H9 (cell line): ENCODE measurements around the gene MGLL. TPM values are rescaled to one million over a fixed set of nuclear protein-coding genes. Genes with fewer than 3 reads are reported as not detected.

ENCODE experiments used
- DNase-seq: peaks from one replicate; pipeline ENCODE4 v3.0.0-alpha.2; 2017
- H2AFZ ChIP-seq: one replicate; pipeline ENCODE4 v1.6.1; 2013; ENCODE audit warnings: mild to moderate bottlenecking, low read length, control low read depth, moderate library complexity
- H2AK5ac ChIP-seq: 2 replicates; pipeline ENCODE4 v1.6.1; 2013; ENCODE audit warnings: low read length, control low read depth, mixed read lengths; ENCODE audit not compliant: insufficient read length
- H2BK120ac ChIP-seq: one replicate; pipeline ENCODE4 v1.6.1; 2013; ENCODE audit warnings: low read depth, mild to moderate bottlenecking, low read length, control low read depth, inconsistent platforms; ENCODE audit not compliant: poor library complexity, severe bottlenecking
- H2BK12ac ChIP-seq: 2 replicates; pipeline ENCODE4 v1.6.1; 2013; ENCODE audit warnings: low read length, control low read depth, mixed read lengths, low read depth; ENCODE audit not compliant: insufficient read length
- H2BK15ac ChIP-seq: 2 replicates; pipeline ENCODE4 v1.6.1; 2013; ENCODE audit warnings: low read depth, low read length, control low read depth
- H2BK20ac ChIP-seq: one replicate; pipeline ENCODE4 v1.6.1; 2013; ENCODE audit warnings: low read depth, mild to moderate bottlenecking, low read length, control low read depth, inconsistent platforms; ENCODE audit not compliant: poor library complexity, severe bottlenecking
- H2BK5ac ChIP-seq: 2 replicates; pipeline ENCODE4 v1.6.1; 2013; ENCODE audit warnings: low read length, control low read depth, mixed read lengths; ENCODE audit not compliant: insufficient read length
- H3K14ac ChIP-seq: 2 replicates; pipeline ENCODE4 v1.6.1; 2013; ENCODE audit warnings: low read length, control low read depth; ENCODE audit not compliant: insufficient read depth
- H3K18ac ChIP-seq: 2 replicates; pipeline ENCODE4 v1.6.1; 2013; ENCODE audit warnings: low read depth, mild to moderate bottlenecking, mixed read lengths, low read length, control low read depth; ENCODE audit not compliant: insufficient read length
- H3K23ac ChIP-seq: 2 replicates; pipeline ENCODE4 v1.6.1; 2013; ENCODE audit warnings: low read length, control low read depth, mixed read lengths, low read depth; ENCODE audit not compliant: insufficient read length
- H3K23me2 ChIP-seq: 2 replicates; pipeline ENCODE4 v1.6.1; 2013; ENCODE audit warnings: low read depth, mild to moderate bottlenecking, mixed read lengths, low read length, control low read depth; ENCODE audit not compliant: insufficient read length, poor library complexity, severe bottlenecking
- H3K27ac ChIP-seq: 2 replicates; pipeline ENCODE4 v1.5.1; 2013; ENCODE audit warnings: low read length, control low read depth, mixed read lengths, low read depth; ENCODE audit not compliant: insufficient read length
- H3K27me3 ChIP-seq: 2 replicates; pipeline ENCODE4 v1.6.1; 2013; ENCODE audit warnings: low read length, control low read depth, inconsistent platforms; ENCODE audit not compliant: insufficient read depth
- H3K4ac ChIP-seq: 2 replicates; pipeline ENCODE4 v1.6.1; 2013; ENCODE audit warnings: low read depth, mild to moderate bottlenecking, control low read depth, inconsistent platforms, low read length, moderate library complexity
- H3K4me1 ChIP-seq: 2 replicates; pipeline ENCODE4 v1.6.1; 2013; ENCODE audit warnings: low read length, control low read depth, inconsistent platforms; ENCODE audit not compliant: insufficient read depth
- H3K4me2 ChIP-seq: 2 replicates; pipeline ENCODE4 v1.6.1; 2013; ENCODE audit warnings: low read length, control low read depth, mixed read lengths; ENCODE audit not compliant: insufficient read length, insufficient read depth
- H3K56ac ChIP-seq: 2 replicates; pipeline ENCODE4 v1.6.1; 2013; ENCODE audit warnings: low read depth, mild to moderate bottlenecking, mixed read lengths, low read length, control low read depth; ENCODE audit not compliant: insufficient read length
- H3K79me1 ChIP-seq: 2 replicates; pipeline ENCODE4 v1.6.1; 2013; ENCODE audit warnings: low read depth, mild to moderate bottlenecking, moderate library complexity, low read length, control low read depth, inconsistent platforms; ENCODE audit not compliant: insufficient read depth, poor library complexity, severe bottlenecking
- H3K79me2 ChIP-seq: 2 replicates; pipeline ENCODE4 v1.6.1; 2013; ENCODE audit warnings: low read length, control low read depth, inconsistent platforms; ENCODE audit not compliant: insufficient read depth
- H3K9ac ChIP-seq: 2 replicates; pipeline ENCODE4 v1.6.1; 2013; ENCODE audit warnings: low read length, control low read depth, mixed read lengths; ENCODE audit not compliant: insufficient read length; ENCODE audit errors: extremely low read depth
- H3K9me3 ChIP-seq: one replicate; pipeline ENCODE4 v1.6.1; 2013; ENCODE audit warnings: low read depth, low read length, inconsistent platforms; ENCODE audit not compliant: control insufficient read depth
- H3T11ph ChIP-seq: one replicate; pipeline ENCODE4 v1.6.1; 2013; ENCODE audit warnings: mild to moderate bottlenecking, low read length, control low read depth, inconsistent platforms
- H4K20me1 ChIP-seq: one replicate; pipeline ENCODE4 v1.6.1; 2013; ENCODE audit not compliant: control insufficient read depth, insufficient read length, insufficient read depth
- H4K5ac ChIP-seq: 2 replicates; pipeline ENCODE4 v1.6.1; 2013; ENCODE audit warnings: low read depth, mild to moderate bottlenecking, mixed read lengths, low read length, control low read depth; ENCODE audit not compliant: insufficient read length
- H4K8ac ChIP-seq: replicated peaks from 2 replicates; pipeline ENCODE4 v1.6.1; 2013; ENCODE audit warnings: low read length, control low read depth, mixed read lengths, low read depth; ENCODE audit not compliant: insufficient read length
- H4K91ac ChIP-seq: 2 replicates; pipeline ENCODE4 v1.6.1; 2013; ENCODE audit warnings: low read depth, mild to moderate bottlenecking, moderate library complexity, mixed read lengths, low read length, control low read depth; ENCODE audit not compliant: insufficient read length
- H3K27ac Mint-ChIP-seq, 3 experiments: 2 replicates in 2 of 3; 3 replicates in 1 of 3; pipeline ENCODE4 v1.8.0; 2020 to 2021; ENCODE audit warnings: mixed read lengths in 3 of 3, mild to moderate bottlenecking in 1 of 3, moderate library complexity in 1 of 3
- H3K27me3 Mint-ChIP-seq: 2 replicates; pipeline ENCODE4 v1.8.0; 2021; ENCODE audit warnings: low read depth, mild to moderate bottlenecking, moderate library complexity, mixed read lengths
- H3K36me3 Mint-ChIP-seq, 3 experiments: 2 replicates in 2 of 3; 3 replicates in 1 of 3; pipeline ENCODE4 v1.8.0; 2020 to 2021; ENCODE audit warnings: low read depth in 3 of 3, mixed read lengths in 3 of 3; ENCODE audit not compliant: insufficient read depth in 1 of 3
- H3K4me1 Mint-ChIP-seq, 2 experiments: 2 replicates each; pipeline ENCODE4 v1.8.0; 2020; ENCODE audit warnings: mixed read lengths in 2 of 2
- H3K4me3 Mint-ChIP-seq, 2 experiments: 2 replicates in 1 of 2; 3 replicates in 1 of 2; pipeline ENCODE4 v1.8.0; 2020 to 2021; ENCODE audit warnings: mild to moderate bottlenecking in 2 of 2, mixed read lengths in 2 of 2, moderate library complexity in 1 of 2
- H3K9me3 Mint-ChIP-seq, 2 experiments: 2 replicates in 1 of 2; 3 replicates in 1 of 2; pipeline ENCODE4 v1.8.0; 2020; ENCODE audit warnings: mild to moderate bottlenecking in 2 of 2, mixed read lengths in 2 of 2, moderate library complexity in 1 of 2
- WGBS: extraction: QIAGEN DNeasy Blood & Tissue Kit; methylation state at CpG from one replicate; pipeline ENCODE4 v1.1.7; 2013; ENCODE audit warnings: missing lambda C conversion rate, low lambda C conversion rate, mixed read lengths; ENCODE audit not compliant: insufficient read length; ENCODE audit errors: extremely low coverage; 5-methylcytosine and 5-hydroxymethylcytosine counted together
- total RNA-seq: library from RNA; stranded (reverse); gene quantifications from 2 replicates; pipeline ENCODE4 v1.2.1, GENCODE V29; 2021
- TF ChIP-seq, protein P1 (sequence below): fragments of 200-600 bp; sonication (generic); conservative IDR thresholded peaks from 3 replicates; pipeline ENCODE4 v1.8.0; 2021; ENCODE audit warnings: antibody characterized with exemption, mild to moderate bottlenecking

Gene MGLL
- total RNA-seq, 1 experiment from 2014 or later, result 0.11 TPM

DNA sequence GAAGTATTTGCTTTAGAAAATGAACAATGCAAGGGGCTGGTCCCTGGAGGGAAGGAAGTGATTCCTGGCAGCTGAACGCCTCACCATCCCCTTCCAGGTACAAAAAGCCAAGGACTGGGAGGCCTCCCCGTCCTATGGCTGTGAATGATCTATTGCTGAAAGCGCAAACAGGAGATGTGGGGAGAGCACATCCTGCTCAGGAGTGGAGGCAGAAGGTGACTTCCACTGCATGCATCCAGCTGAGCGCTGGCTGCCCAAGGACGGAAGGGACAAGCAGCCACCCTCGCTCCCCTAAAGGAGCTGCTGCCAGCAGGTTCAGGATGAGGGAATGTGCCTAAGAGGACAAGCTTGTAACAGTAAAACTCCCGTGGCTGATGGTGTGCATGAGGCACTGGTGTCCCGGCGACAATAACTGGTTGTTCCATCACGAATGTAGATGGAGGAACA, 108.2 kb downstream of the MGLL start:
- Histone ChIP-seq H2BK5ac (no peak overlapping the region), H3K14ac (no peak overlapping the region), H2BK120ac (no peak overlapping the region), H2BK15ac (no peak overlapping the region), H3K4me1 (peaks cover 4% of the 10 kb centered on the region; the same call in 1 of the 2 replicates), H3K79me2 (no peaks in the 10 kb centered on the region), H3K4ac (no peak overlapping the region), H4K20me1 (no peaks in the 10 kb centered on the region), H3K27ac (no peak overlapping the region), H3K18ac (no peak overlapping the region), H3T11ph (no peak overlapping the region), H3K27me3 (no peaks in the 10 kb centered on the region), H3K9ac (no peak overlapping the region), H4K8ac (no peak overlapping the region), H3K9me3 (no peaks in the 10 kb centered on the region), H4K91ac (no peak overlapping the region), H2AK5ac (no peak overlapping the region), H2AFZ (no peak overlapping the region), H3K56ac (no peak overlapping the region), H3K23ac (no peak overlapping the region), H3K23me2 (no peaks in the 10 kb centered on the region), H4K5ac (no peak overlapping the region), H2BK20ac (no peak overlapping the region), H3K79me1 (no peaks in the 10 kb centered on the region), H2BK12ac (no peak overlapping the region), H3K4me2 (no peak overlapping the region)
- Mint-ChIP-seq H3K36me3 (no peaks in the 10 kb centered on the region), H3K4me1 (peaks cover 24 to 30% of the 10 kb centered on the region in 2 experiments), H3K27me3 (peaks cover 24% of the 10 kb centered on the region), H3K9me3 (no peaks in the 10 kb centered on the region), H3K4me3 (no peak overlapping the region), H3K27ac (no peak overlapping the region)
- no CpG with 5 or more reads among the region's 10 CpGs for WGBS
- TF ChIP-seq, protein P1, sequence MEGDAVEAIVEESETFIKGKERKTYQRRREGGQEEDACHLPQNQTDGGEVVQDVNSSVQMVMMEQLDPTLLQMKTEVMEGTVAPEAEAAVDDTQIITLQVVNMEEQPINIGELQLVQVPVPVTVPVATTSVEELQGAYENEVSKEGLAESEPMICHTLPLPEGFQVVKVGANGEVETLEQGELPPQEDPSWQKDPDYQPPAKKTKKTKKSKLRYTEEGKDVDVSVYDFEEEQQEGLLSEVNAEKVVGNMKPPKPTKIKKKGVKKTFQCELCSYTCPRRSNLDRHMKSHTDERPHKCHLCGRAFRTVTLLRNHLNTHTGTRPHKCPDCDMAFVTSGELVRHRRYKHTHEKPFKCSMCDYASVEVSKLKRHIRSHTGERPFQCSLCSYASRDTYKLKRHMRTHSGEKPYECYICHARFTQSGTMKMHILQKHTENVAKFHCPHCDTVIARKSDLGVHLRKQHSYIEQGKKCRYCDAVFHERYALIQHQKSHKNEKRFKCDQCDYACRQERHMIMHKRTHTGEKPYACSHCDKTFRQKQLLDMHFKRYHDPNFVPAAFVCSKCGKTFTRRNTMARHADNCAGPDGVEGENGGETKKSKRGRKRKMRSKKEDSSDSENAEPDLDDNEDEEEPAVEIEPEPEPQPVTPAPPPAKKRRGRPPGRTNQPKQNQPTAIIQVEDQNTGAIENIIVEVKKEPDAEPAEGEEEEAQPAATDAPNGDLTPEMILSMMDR, result no peak
- DNase-seq, result no peak
